Uterus (tissue), 2 donors: ENCODE measurements around the gene LDLRAD4.

ENCODE experiments used
- POLR2A ChIP-seq, 2 donors: fragments of 450-650 bp; IDR thresholded peaks; one replicate each; pipeline ENCODE4 v1.6.1; 2016; ENCODE audit warnings: antibody characterized with exemption in 2 of 2, mild to moderate bottlenecking in 1 of 2, moderate library complexity in 1 of 2
- TF ChIP-seq, protein P1 (sequence below), 4 experiments: fragments of 200-600 bp in 2 of 4; fragments of 450-650 bp in 2 of 4; sonication (generic) in 2 of 4; IDR thresholded peaks; one replicate each; pipeline ENCODE4 v1.5.1; 2016 to 2019; ENCODE audit warnings: antibody characterized with exemption in 4 of 4, mild to moderate bottlenecking in 2 of 4, moderate library complexity in 1 of 4

DNA sequence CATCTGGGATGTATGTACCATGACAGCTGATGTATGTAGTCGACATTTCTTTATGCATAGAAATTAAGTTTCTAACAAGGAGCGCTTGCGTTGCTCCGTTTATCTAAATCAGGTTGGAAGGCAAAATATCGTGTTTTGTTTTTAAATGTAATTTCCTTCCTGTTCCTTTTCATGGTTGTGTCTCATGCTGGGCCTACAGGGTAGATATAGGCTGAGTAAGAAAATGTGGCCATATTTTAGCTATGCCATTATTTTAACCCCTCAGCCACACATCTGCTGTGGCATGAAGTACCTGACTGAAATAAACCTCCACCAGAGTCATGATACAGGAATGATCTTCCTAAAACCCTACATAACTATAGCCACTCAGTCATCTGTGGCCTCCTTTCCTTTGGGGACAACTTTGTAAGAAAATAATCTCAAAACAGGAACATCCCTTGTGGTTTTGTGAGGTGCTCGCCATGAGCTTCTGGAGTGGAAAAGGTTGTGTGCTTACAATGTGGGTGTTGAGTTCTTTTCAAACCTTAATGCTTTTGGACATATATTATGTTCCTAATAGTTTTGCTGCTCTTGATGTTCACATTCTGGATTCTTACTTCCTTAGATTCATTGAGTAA lies 293.5 kb downstream of the LDLRAD4 start:
- TF ChIP-seq POLR2A (IDR thresholded peaks at IDR 0.05): no peak
- TF ChIP-seq, protein P1, sequence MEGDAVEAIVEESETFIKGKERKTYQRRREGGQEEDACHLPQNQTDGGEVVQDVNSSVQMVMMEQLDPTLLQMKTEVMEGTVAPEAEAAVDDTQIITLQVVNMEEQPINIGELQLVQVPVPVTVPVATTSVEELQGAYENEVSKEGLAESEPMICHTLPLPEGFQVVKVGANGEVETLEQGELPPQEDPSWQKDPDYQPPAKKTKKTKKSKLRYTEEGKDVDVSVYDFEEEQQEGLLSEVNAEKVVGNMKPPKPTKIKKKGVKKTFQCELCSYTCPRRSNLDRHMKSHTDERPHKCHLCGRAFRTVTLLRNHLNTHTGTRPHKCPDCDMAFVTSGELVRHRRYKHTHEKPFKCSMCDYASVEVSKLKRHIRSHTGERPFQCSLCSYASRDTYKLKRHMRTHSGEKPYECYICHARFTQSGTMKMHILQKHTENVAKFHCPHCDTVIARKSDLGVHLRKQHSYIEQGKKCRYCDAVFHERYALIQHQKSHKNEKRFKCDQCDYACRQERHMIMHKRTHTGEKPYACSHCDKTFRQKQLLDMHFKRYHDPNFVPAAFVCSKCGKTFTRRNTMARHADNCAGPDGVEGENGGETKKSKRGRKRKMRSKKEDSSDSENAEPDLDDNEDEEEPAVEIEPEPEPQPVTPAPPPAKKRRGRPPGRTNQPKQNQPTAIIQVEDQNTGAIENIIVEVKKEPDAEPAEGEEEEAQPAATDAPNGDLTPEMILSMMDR (IDR thresholded peaks at IDR 0.05): no peak
